ENCODE results near the gene SP4. TPM values are rescaled to one million over a fixed set of nuclear protein-coding genes. Genes with fewer than 3 reads are reported as not detected.

The SP4 gene
- total and polyA plus RNA-seq, 2 donors (not counting 3 experiments of a cell fraction or from before 2014, with no cell fraction given) = 3.3 to 8.8 TPM

DNA sequence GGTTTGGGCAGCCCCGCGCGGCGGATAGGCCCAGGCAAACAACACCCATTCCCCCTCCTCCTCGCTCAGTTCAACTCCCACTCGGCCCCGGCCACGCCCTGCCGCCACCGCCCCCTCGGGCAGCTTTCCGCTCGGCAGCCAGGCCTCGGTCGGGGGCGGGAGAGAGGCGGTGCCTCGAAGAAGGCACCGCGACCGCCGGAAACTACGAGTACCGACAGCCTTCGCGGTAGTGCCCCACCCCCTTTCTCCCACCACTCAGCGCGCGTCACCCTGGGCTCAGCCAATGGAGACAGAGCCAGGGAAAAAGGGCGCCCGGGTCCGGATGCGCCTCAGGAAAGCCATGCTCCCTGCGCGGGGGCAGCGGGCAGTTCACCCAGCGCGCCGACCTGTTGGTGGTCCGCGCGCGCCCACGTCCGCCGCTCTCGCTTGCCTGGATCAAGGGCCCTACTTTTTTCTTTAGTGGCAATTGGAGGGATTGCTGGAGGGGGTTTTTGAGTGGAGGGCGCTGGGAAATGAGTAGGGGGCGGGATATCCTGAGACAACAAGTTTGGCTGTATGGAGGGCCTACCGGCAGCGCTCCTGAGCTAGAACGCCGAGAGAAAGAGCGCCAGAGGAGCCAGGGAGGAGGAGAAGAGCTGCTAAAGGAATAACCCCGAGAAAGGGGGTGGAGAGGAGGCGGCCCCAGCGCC, 557 bp upstream of the SP4 start:
- Histone ChIP-seq H2AFZ (ENCODE audit: low read depth, low read length) (peak overlapping the region; percentile 53), H3K27ac (ENCODE audit: insufficient read depth, low read depth, low read length) (peak overlapping the region; percentile 89), H4K20me1 (replicated peaks; ENCODE audit: control insufficient read depth, extremely low read depth, insufficient read depth, low read length) (no peaks in the 10 kb centered on the region), H3K36me3 (ENCODE audit: control insufficient read depth in 2 of 2, extremely low read depth in 1 of 2, insufficient read depth in 2 of 2, low read length in 2 of 2) (peaks cover 0 to 2% of the 10 kb centered on the region in 2 experiments), H3K4me3 (replicated peaks in 1 of 3; ENCODE audit: insufficient read depth in 1 of 3, low read depth in 1 of 3, low read length in 3 of 3) (peak overlapping the region; percentile 54 to 65 (median 55)), H3K9me1 (replicated peaks; ENCODE audit: control insufficient read depth, extremely low read depth, insufficient read depth, low read length) (no peaks in the 10 kb centered on the region), H3K9me3 (replicated peaks; ENCODE audit: control insufficient read depth, insufficient read depth, low read length) (no peaks in the 10 kb centered on the region), H3K4me2 (ENCODE audit: insufficient read depth, low read length) (peak overlapping the region; percentile 67), H3K9ac (replicated peaks; ENCODE audit: extremely low read depth, insufficient read depth, low read length) (peak overlapping the region; percentile 87), H3K4me1 (ENCODE audit: control insufficient read depth, extremely low read depth, insufficient read depth, low read length) (peaks cover 17% of the 10 kb centered on the region), H3K79me2 (ENCODE audit: control insufficient read depth, insufficient read depth, low read length) (peaks cover 2% of the 10 kb centered on the region), H3K27me3 (ENCODE audit: control insufficient read depth in 2 of 2, insufficient read depth in 2 of 2, low read length in 2 of 2) (no peaks in the 10 kb centered on the region)
- intact Hi-C loops (cut with micrococcal nuclease) (loop anchor here (1.0 to 5.0 kb wide), 12 partner anchors 61 to 1720 kb away; partner anchors contain the start of genes CDCA7L, ITGB8, POLR1F and SP8), dilution Hi-C loops (cut with MboI; ENCODE audit: extremely low pct_ligation_motif_present, low sequenced_read_pairs) (no loop called here)
- POLR2A ChIA-PET = interaction anchor here (0.6 to 2.0 kb wide), 5 partner anchors 57 to 656 kb away, joined by 3 to 17 read pairs (median 3); no protein-coding TSS in a partner anchor
- FAIRE-seq (peak; percentile 93), DNase-seq (ENCODE audit: low read depth, low spot score) (peak; percentile 99)
- CTCF ChIA-PET = interaction anchor here (0.8 to 2.8 kb wide), 12 partner anchors 12 to 656 kb away, joined by 3 to 21 read pairs (median 4); no protein-coding TSS in a partner anchor
- BruUV-seq (replicated peaks) = TSS peak; percentile 87
- TF ChIP-seq POLR2A (IDR thresholded peaks at IDR 0.05; ENCODE audit: low read depth, low read length) (peak; percentile 59), EZH2 (IDR thresholded peaks at IDR 0.05; ENCODE audit: borderline replicate concordance, low read depth, low read length, severe bottlenecking) (no peak)
- TF ChIP-seq, protein P1, sequence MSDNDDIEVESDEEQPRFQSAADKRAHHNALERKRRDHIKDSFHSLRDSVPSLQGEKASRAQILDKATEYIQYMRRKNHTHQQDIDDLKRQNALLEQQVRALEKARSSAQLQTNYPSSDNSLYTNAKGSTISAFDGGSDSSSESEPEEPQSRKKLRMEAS (IDR thresholded peaks at IDR 0.05; ENCODE audit: insufficient read depth, insufficient read length) = peak; percentile 26

DNA sequence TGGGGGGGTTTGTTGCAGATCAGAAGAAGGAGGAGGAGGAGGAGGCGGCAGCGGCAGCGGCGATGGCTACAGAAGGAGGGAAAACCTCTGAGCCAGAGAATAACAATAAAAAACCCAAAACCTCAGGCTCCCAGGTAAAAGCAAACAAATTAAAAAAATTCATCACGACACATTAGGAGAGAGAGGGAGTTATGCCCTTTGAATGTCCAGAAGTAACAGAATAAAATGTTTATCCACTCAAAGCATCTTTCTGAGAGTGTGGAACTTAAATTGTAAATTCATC, 717 bp downstream of the SP4 start:
- BruUV-seq (replicated peaks) = no TSS peak
- H3K9me3 ChIP-seq (replicated peaks; ENCODE audit: control insufficient read depth, insufficient read depth, low read length) = no peaks in the 10 kb centered on the region
- dilution Hi-C loops (cut with MboI; ENCODE audit: extremely low pct_ligation_motif_present, low sequenced_read_pairs) (no loop called here), intact Hi-C loops (cut with micrococcal nuclease) (loop anchor here (1.0 to 5.0 kb wide), 4 partner anchors 172 to 1721 kb away; partner anchors contain the start of genes ITGB8 and POLR1F)
- no peak for TF ChIP-seq POLR2A (IDR thresholded peaks at IDR 0.05; ENCODE audit: low read depth, low read length)
- TF ChIP-seq EZH2 (IDR thresholded peaks at IDR 0.05; ENCODE audit: borderline replicate concordance, low read depth, low read length, severe bottlenecking) = no peak
- TF ChIP-seq, protein P2, sequence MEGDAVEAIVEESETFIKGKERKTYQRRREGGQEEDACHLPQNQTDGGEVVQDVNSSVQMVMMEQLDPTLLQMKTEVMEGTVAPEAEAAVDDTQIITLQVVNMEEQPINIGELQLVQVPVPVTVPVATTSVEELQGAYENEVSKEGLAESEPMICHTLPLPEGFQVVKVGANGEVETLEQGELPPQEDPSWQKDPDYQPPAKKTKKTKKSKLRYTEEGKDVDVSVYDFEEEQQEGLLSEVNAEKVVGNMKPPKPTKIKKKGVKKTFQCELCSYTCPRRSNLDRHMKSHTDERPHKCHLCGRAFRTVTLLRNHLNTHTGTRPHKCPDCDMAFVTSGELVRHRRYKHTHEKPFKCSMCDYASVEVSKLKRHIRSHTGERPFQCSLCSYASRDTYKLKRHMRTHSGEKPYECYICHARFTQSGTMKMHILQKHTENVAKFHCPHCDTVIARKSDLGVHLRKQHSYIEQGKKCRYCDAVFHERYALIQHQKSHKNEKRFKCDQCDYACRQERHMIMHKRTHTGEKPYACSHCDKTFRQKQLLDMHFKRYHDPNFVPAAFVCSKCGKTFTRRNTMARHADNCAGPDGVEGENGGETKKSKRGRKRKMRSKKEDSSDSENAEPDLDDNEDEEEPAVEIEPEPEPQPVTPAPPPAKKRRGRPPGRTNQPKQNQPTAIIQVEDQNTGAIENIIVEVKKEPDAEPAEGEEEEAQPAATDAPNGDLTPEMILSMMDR (IDR thresholded peaks at IDR 0.05; ENCODE audit: extremely low read depth in 1 of 2, insufficient read depth in 1 of 2, low read depth in 1 of 2, low read length in 2 of 2) = no peak
- TF ChIP-seq POLR2AphosphoS5 (IDR thresholded peaks at IDR 0.05; ENCODE audit: insufficient read depth, low read depth, low read length) = no peak
- TF ChIP-seq FOS (IDR thresholded peaks at IDR 0.05; ENCODE audit: borderline replicate concordance, insufficient read depth, low read length) = no peak
- H4K20me1 ChIP-seq (replicated peaks; ENCODE audit: control insufficient read depth, extremely low read depth, insufficient read depth, low read length) = no peaks in the 10 kb centered on the region
- ChIA-PET POLR2A (no interaction called here), CTCF (interaction anchor here (1.2 kb wide), 1 partner anchor 14 kb away, joined by 4 read pairs; no protein-coding TSS in a partner anchor)
- DNase-seq (ENCODE audit: low read depth, low spot score) (no peak), FAIRE-seq (peak; percentile 60)
- H3K79me2 ChIP-seq (ENCODE audit: control insufficient read depth, insufficient read depth, low read length) = peaks cover 6% of the 10 kb centered on the region
- H3K4me2 ChIP-seq (ENCODE audit: insufficient read depth, low read length) = peak overlapping the region; percentile 96
- peak overlapping the region; percentile 27 for H2AFZ ChIP-seq (ENCODE audit: low read depth, low read length)
- peaks cover 17% of the 10 kb centered on the region for H3K4me1 ChIP-seq (ENCODE audit: control insufficient read depth, extremely low read depth, insufficient read depth, low read length)
- no peaks in the 10 kb centered on the region for H3K9me1 ChIP-seq (replicated peaks; ENCODE audit: control insufficient read depth, extremely low read depth, insufficient read depth, low read length)
- peaks cover 0 to 2% of the 10 kb centered on the region in 2 experiments for H3K36me3 ChIP-seq (ENCODE audit: control insufficient read depth in 2 of 2, extremely low read depth in 1 of 2, insufficient read depth in 2 of 2, low read length in 2 of 2)
- H3K27me3 ChIP-seq (ENCODE audit: control insufficient read depth in 2 of 2, insufficient read depth in 2 of 2, low read length in 2 of 2) = no peaks in the 10 kb centered on the region
- H3K27ac ChIP-seq (ENCODE audit: insufficient read depth, low read depth, low read length) = peak overlapping the region; percentile 89
- H3K9ac ChIP-seq (replicated peaks; ENCODE audit: extremely low read depth, insufficient read depth, low read length) = peak overlapping the region; percentile 83
- peak overlapping the region; percentile 69 to 94 (median 79) for H3K4me3 ChIP-seq (replicated peaks in 1 of 3; ENCODE audit: insufficient read depth in 1 of 3, low read depth in 1 of 3, low read length in 3 of 3)
